Activated CD8-positive, alpha-beta memory T cell treated with anti-CD3 and anti-CD28 coated beads for 48 hours (primary cell): ENCODE data around the gene PRSS3.
"Not testable (repeated sequence)": the region's sequence is repeated elsewhere in the genome, so short reads cannot be mapped to it uniquely, and the experiment has no call there.

Experiments used
- DNase-seq, 3 experiments: peaks; one replicate each; pipeline ENCODE4 v3.0.0-alpha.2; 2020; ENCODE audit warnings: low read depth in 2 of 3, low spot score in 2 of 3

Gene PRSS3

GRCh38 chr9:33785914-33786313 lies 9.4 kb upstream of the PRSS3 start:
- DNase-seq, result no peak

DNA sequence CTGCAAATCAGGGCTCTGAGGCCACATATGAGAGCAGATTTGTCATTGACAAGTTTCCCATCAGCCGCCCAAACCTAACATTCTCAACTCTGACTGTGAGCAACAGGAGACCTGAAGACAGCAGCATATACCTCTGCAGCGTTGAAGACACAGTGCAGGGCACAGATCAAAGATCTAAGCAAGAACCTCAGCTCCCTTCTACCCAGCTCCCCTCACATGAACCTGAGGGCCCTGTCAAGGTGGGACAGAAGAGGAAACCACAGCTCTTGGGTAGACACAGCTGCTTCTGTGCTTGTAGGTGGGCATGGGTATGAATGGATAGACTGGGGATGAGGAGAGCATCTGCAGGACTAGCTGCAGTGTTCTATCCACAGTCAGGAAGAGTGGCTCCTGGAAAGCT lies 8.7 kb upstream of the PRSS3 start:
- no peak for DNase-seq

DNA sequence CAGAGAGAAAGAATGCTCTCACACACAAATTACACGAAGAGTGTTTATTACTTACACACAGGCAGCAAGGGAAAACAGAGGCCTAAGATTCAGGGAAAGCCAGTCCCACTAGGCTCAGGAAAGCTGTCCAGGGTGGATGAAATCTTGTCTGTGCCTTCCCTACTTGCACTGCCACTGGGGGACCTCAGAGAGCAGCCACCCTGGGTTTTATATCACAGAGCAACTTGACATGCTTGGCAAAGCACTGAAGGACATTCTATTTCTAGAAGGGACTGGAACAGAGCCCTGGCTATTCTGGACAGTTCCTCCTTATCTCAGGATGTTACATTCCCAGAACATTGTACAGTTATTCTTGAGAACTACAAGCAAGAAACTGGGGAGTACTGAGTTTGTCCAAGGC lies 7.5 kb upstream of the PRSS3 start:
- DNase-seq, result no peak

DNA sequence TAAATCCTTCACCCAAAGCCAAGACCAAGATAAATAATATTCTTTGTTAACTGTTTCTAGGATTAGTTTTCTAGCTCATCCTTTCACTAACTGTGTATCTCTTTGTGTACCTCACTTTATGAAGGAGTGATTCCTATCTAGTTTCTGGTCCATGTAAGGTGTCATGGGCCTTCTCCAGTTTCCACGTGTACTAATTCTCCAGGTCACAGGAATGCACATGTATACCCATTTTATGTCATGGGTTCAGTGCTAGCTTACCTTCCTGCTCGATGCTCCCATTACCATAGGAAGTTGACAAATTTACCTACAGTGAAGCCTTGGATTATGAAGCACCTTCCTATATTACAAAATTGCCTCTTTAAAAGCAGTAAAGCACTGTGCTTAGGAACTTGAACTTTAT lies 5.9 kb upstream of the PRSS3 start:
- DNase-seq, result not testable (repeated sequence)

DNA sequence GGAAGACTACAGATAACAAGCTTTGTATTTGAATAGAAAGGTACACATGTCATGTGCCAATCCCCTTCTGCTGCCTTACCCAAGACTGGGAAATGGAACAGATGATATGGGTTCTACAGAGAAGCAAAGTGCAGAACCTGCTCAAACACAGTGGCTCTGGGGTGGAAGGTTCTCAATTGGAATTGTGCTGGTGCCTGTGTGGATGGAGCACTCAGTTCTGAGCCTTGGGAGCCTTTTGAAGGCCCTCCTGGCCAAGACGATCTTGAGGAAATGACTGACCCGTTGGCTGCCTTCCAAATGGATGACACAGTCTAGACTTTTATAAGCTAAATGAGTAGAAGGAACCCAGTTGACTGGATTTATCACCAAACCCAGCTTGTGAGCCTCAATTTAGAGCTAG lies 4.2 kb upstream of the PRSS3 start:
- no peak for DNase-seq

DNA sequence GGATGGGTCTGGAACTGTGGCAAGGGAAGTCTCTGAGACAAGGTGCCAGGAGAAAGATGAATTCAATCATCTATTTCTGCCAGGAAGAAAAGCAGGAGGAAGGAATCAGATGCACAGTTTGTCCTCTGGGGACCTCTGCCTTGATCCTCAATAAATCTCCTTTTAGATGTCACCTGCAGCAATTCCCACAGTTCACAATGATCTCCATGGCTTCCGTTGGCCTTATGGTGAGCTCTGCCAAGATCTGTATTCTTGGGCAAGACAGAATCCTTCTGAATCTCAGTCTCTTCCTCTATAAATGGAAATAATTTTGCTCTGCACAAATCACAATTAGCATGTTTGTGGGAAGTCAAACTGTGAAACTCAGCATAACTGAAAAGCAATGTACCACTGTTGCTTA lies 1.9 kb upstream of the PRSS3 start:
- not testable (repeated sequence) for DNase-seq

DNA sequence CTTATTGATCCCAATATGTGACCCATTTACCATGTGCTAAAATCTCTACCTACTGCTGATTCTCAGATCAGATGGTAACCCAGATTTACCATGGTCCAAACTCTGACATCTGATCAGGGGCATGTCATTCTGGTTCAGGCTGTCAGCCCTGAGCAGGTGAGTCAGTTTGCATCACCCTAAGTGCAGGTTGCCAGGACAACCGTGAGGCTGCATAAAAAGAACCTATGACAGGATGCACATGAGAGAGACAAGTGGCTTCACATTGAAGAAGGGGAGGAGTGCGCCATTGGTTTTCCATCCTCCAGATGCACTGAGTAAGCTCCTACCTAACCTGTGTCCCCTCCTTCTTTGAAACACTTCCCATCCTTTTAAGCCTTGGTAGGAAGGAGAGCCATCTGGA lies 801 bp upstream of the PRSS3 start:
- no peak for DNase-seq

- DNase-seq, result no peak
These were observed 458 bp downstream of the PRSS3 start for GRCh38 chr9:33795819-33796218.

- not testable (repeated sequence) for DNase-seq
These were observed 1.3 kb downstream of the PRSS3 start for GRCh38 chr9:33796679-33797078.

GRCh38 chr9:33797837-33798236 lies 2.5 kb downstream of the PRSS3 start:
- DNase-seq, result no peak

DNA sequence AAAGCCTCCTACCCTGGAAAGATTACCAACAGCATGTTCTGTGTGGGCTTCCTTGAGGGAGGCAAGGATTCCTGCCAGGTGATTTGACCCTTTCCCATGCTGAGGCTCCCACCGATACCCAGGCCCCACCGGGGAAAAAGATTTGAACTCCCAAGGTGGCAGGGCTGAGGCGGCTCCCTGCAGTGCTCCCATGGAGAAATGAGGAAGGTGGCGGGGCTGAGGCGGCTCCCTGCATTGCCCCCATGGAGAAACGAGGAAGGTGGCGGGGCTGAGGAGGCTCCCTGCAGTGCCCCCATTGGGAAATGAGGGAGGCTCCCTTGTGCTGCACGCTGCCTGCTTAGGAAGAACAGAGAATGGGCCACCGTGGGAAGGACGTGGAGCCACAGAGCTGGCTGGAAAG lies 3.2 kb downstream of the PRSS3 start:
- no peak for DNase-seq

GRCh38 chr9:33799928-33800704 lies 4.8 kb downstream of the PRSS3 start:
- no peak for DNase-seq

GRCh38 chr9:33800886-33801285 lies 5.5 kb downstream of the PRSS3 start:
- no peak for DNase-seq

GRCh38 chr9:33801943-33802500 lies 6.7 kb downstream of the PRSS3 start:
- DNase-seq, result not testable (repeated sequence)

DNA sequence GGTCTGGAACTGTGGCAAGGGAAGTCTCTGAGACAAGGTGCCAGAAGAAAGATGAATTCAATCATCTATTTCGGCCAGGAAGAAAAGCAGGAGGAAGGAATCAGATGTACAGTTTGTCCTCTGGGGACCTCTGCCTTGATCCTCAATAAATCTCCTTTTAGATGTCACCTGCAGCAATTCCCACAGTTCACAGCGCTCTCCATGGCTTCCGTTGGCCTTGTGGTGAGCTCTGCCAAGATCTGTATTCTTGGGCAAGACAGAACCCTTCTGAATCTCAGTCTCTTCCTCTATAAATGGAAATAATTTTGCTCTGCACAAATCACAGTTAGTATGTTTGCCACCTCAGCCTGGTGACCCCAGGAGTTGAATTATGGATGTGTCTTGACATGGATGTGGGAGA lies 8.8 kb downstream of the PRSS3 start:
- not testable (repeated sequence) for DNase-seq

DNA sequence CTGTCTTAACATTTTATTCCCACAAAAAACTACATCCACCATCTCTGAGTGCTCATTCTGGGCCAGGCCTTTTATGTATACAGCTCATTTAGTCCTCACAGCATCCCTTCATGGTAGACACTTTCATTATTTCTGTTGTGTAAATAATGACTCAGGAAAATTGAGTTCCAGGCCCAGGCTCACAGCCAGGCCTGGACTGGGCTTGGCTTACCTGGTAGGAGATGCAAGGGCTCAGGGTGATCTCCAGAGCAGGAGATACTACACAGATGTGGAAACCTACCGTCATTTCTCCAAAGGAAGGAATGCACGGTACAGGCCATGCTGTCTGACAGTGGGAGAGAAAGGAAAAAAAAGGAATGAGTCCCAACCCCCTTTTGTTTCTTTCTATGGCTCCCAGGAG lies 11.8 kb downstream of the PRSS3 start:
- not testable (repeated sequence) for DNase-seq

- DNase-seq, result not testable (repeated sequence)
These were observed 13.6 kb downstream of the PRSS3 start for GRCh38 chr9:33808979-33809322.

GRCh38 chr9:33809506-33809905 lies 14.1 kb downstream of the PRSS3 start:
- no peak for DNase-seq

GRCh38 chr9:33813712-33814641 lies 18.6 kb downstream of the PRSS3 start:
- DNase-seq, result no peak

DNA sequence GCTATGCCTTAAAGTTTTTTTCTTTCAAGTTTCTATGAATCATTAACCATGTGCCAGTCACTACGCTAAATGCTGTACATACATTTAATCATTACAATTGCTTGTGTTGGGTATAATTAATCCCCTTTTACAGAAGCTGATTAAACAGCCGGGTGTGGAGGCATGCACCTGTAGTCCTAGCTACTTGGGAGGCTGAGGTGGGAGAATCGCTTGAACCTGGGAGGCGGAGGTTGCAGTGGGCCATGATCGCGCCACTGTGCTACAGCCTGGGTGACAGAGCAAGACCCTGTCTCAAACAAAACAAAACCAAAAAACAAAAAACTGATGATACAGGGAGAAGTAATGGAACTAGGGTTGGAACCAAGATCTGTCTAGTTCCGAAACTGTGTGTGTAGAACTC lies 20.4 kb downstream of the PRSS3 start:
- no peak for DNase-seq

- peak; percentile 72 to 82 (median 80) for DNase-seq
These were observed 21.2 kb downstream of the PRSS3 start, which contains the start of gene UBE2R2 for GRCh38 chr9:33816327-33817252. UBE2R2 (plus strand) TSS chr9:33817160; CDS start chr9:33817758, 598 bp downstream.
